ENCODE results near the gene TTC4.

TTC4 gene

GRCh38 chr1:54701996-54702395 lies 13.7 kb upstream of the TTC4 start:
- in situ Hi-C loops (cut with HindIII; ENCODE audit: low sequenced_read_pairs) = no loop called here

- in situ Hi-C loops (cut with HindIII; ENCODE audit: low sequenced_read_pairs) = no loop called here
Measured at GRCh38 chr1:54703471-54703870, 12.2 kb upstream of the TTC4 start.

GRCh38 chr1:54705153-54705552 lies 10.5 kb upstream of the TTC4 start:
- in situ Hi-C loops (cut with HindIII; ENCODE audit: low sequenced_read_pairs) = no loop called here

- in situ Hi-C loops (cut with HindIII; ENCODE audit: low sequenced_read_pairs) = no loop called here
Measured at GRCh38 chr1:54706419-54706818, 9.2 kb upstream of the TTC4 start.

GRCh38 chr1:54708385-54708784 lies 7.3 kb upstream of the TTC4 start:
- in situ Hi-C loops (cut with HindIII; ENCODE audit: low sequenced_read_pairs) = no loop called here

- in situ Hi-C loops (cut with HindIII; ENCODE audit: low sequenced_read_pairs) = no loop called here
Measured at GRCh38 chr1:54709547-54710292, 5.9 kb upstream of the TTC4 start.

- in situ Hi-C loops (cut with HindIII; ENCODE audit: low sequenced_read_pairs) = no loop called here
Measured at GRCh38 chr1:54710434-54710833, 5.2 kb upstream of the TTC4 start.

GRCh38 chr1:54710841-54711240 lies 4.8 kb upstream of the TTC4 start:
- in situ Hi-C loops (cut with HindIII; ENCODE audit: low sequenced_read_pairs) = no loop called here

- in situ Hi-C loops (cut with HindIII; ENCODE audit: low sequenced_read_pairs) = no loop called here
Measured at GRCh38 chr1:54711536-54711935, 4.1 kb upstream of the TTC4 start.

- in situ Hi-C loops (cut with HindIII; ENCODE audit: low sequenced_read_pairs) = loop anchor here (5.0 kb wide), 1 partner anchor 42 kb away; no protein-coding TSS in a partner anchor
Measured at GRCh38 chr1:54714881-54715492, 674 bp upstream of the TTC4 start.

- in situ Hi-C loops (cut with HindIII; ENCODE audit: low sequenced_read_pairs) = loop anchor here (5.0 kb wide), 1 partner anchor 41 kb away; no protein-coding TSS in a partner anchor
Measured at GRCh38 chr1:54716299-54717047, 812 bp downstream of the TTC4 start.

- in situ Hi-C loops (cut with HindIII; ENCODE audit: low sequenced_read_pairs) = no loop called here
Measured at GRCh38 chr1:54721719-54722118, 6.1 kb downstream of the TTC4 start.

GRCh38 chr1:54723985-54724384 lies 8.3 kb downstream of the TTC4 start:
- in situ Hi-C loops (cut with HindIII; ENCODE audit: low sequenced_read_pairs) = no loop called here

- in situ Hi-C loops (cut with HindIII; ENCODE audit: low sequenced_read_pairs) = no loop called here
Measured at GRCh38 chr1:54724771-54725170, 9.1 kb downstream of the TTC4 start.

GRCh38 chr1:54728027-54728426 lies 12.4 kb downstream of the TTC4 start:
- in situ Hi-C loops (cut with HindIII; ENCODE audit: low sequenced_read_pairs) = no loop called here

GRCh38 chr1:54736685-54737084 lies 21.0 kb downstream of the TTC4 start:
- in situ Hi-C loops (cut with HindIII; ENCODE audit: low sequenced_read_pairs) = no loop called here

GRCh38 chr1:54738244-54738643 lies 22.6 kb downstream of the TTC4 start:
- in situ Hi-C loops (cut with HindIII; ENCODE audit: low sequenced_read_pairs) = no loop called here

- in situ Hi-C loops (cut with HindIII; ENCODE audit: low sequenced_read_pairs) = no loop called here
Measured at GRCh38 chr1:54741531-54741930, 25.9 kb downstream of the TTC4 start.

- in situ Hi-C loops (cut with HindIII; ENCODE audit: low sequenced_read_pairs) = no loop called here
Measured at GRCh38 chr1:54742282-54742681, 26.6 kb downstream of the TTC4 start.

GRCh38 chr1:54743416-54744226 lies 28.0 kb downstream of the TTC4 start:
- in situ Hi-C loops (cut with HindIII; ENCODE audit: low sequenced_read_pairs) = no loop called here

- in situ Hi-C loops (cut with HindIII; ENCODE audit: low sequenced_read_pairs) = no loop called here
Measured at GRCh38 chr1:54744696-54745095, 29.0 kb downstream of the TTC4 start.
